Esophagus squamous epithelium (tissue), 5 donors: ENCODE data around the gene ALDH18A1. TPM values are rescaled to one million over a fixed set of nuclear protein-coding genes. Genes with fewer than 3 reads are reported as not detected.

Experiments
- DNase-seq: peaks from one replicate; lab custom pipeline; 2025; lab: John Stamatoyannopoulos, UW
- H3K27ac ChIP-seq, 4 donors: fragments of 200-600 bp; sonication (generic); one replicate each; pipeline ENCODE4 v1.5.1; 2016 to 2019; ENCODE audit warnings: mild to moderate bottlenecking in 1 of 4
- H3K27me3 ChIP-seq, 4 donors: fragments of 200-600 bp; sonication (generic); 1 replicate in 3 of 4; 2 replicates in 1 of 4; pipeline versions ENCODE4 v1.5.1 to v1.6.0; 2017 to 2021; ENCODE audit warnings: antibody characterized with exemption in 1 of 4
- H3K36me3 ChIP-seq, 3 donors: fragments of 200-600 bp; sonication (generic); one replicate each; pipeline ENCODE4 v1.5.1; 2016 to 2019
- H3K4me1 ChIP-seq, 3 donors: fragments of 200-600 bp; sonication (generic); one replicate each; pipeline ENCODE4 v1.5.1; 2017 to 2019
- H3K4me3 ChIP-seq, 4 donors: fragments of 200-600 bp; sonication (generic); 1 replicate in 3 of 4; 2 replicates in 1 of 4; pipeline ENCODE4 v1.5.1; 2016 to 2019; ENCODE audit warnings: mild to moderate bottlenecking in 2 of 4, moderate library complexity in 1 of 4
- H3K9me3 ChIP-seq, 3 donors: fragments of 200-600 bp; sonication (generic); one replicate each; pipeline ENCODE4 v1.5.1; 2016 to 2019
- CTCF ChIP-seq, 6 experiments: fragments of 450-650 bp in 4 of 6; fragments of 200-600 bp in 2 of 6; sonication (generic) in 2 of 6; IDR thresholded peaks; one replicate each; pipeline ENCODE4 v1.5.1; 2016 to 2019; ENCODE audit warnings: antibody characterized with exemption in 6 of 6, mild to moderate bottlenecking in 4 of 6, moderate library complexity in 4 of 6
- POLR2A ChIP-seq, 4 donors: fragments of 450-650 bp; IDR thresholded peaks; one replicate each; pipeline ENCODE4 v1.6.1; 2017; ENCODE audit warnings: antibody characterized with exemption in 4 of 4, mild to moderate bottlenecking in 4 of 4, moderate library complexity in 3 of 4
- WGBS, 2 donors: methylation state at CpG; one replicate each; pipeline ENCODE4 v1.1.5; 2018; 5-methylcytosine and 5-hydroxymethylcytosine counted together
- intact Hi-C: fragments of 100-400 bp; cut with DNase I; formaldehyde crosslinking; loops from one replicate; pipeline ENCODE4 v1.15.0; 2022
- total RNA-seq, 4 donors: library from RNA; depleted of rRNA; stranded (reverse); fragments of >200 nt; gene quantifications; one replicate each; pipeline ENCODE4 v1.1.0, GENCODE V29; 2016
- donor health status: DM: yes; HTN: yes; CAD: no.

The ALDH18A1 gene
- total RNA-seq, 4 donors from 2014 or later: 34.5 to 78.3 (median 47.4) TPM

- H3K27ac ChIP-seq: no peak overlapping the region
- H3K4me3 ChIP-seq: no peak overlapping the region
- H3K9me3 ChIP-seq: no peaks in the 10 kb centered on the region
- intact Hi-C loops: no loop called here
- WGBS, 2 donors: 94 to 100% methylated on average over 2 of the region's 2 CpGs
- TF ChIP-seq CTCF (IDR thresholded peaks at IDR 0.05) (no peak), POLR2A (IDR thresholded peaks at IDR 0.05) (no peak)
- DNase-seq: no peak
- no peaks in the 10 kb centered on the region for H3K27me3 ChIP-seq
- H3K36me3 ChIP-seq: no peaks in the 10 kb centered on the region
- H3K4me1 ChIP-seq: peaks cover 0 to 12% (median 4%) of the 10 kb centered on the region in 3 donors
Observed at GRCh38 chr10:95578619-95579018, 77.9 kb downstream of the ALDH18A1 start.

- Histone ChIP-seq H3K27me3 (no peaks in the 10 kb centered on the region), H3K9me3 (no peaks in the 10 kb centered on the region), H3K27ac (no peak overlapping the region), H3K4me1 (peaks cover 0 to 9% (median 8%) of the 10 kb centered on the region in 3 donors), H3K4me3 (no peak overlapping the region), H3K36me3 (no peaks in the 10 kb centered on the region)
- no peak for DNase-seq
- intact Hi-C loops: no loop called here
- TF ChIP-seq POLR2A (IDR thresholded peaks at IDR 0.05): no peak
- no peak for TF ChIP-seq CTCF (IDR thresholded peaks at IDR 0.05)
- WGBS, 2 donors: 66 to 72% methylated on average over 11 of the region's 11 CpGs
Observed at GRCh38 chr10:95574649-95575365, 81.7 kb downstream of the ALDH18A1 start.

GRCh38 chr10:95573964-95574604, 82.4 kb downstream of the ALDH18A1 start:
- DNase-seq: no peak
- intact Hi-C loops: no loop called here
- Histone ChIP-seq H3K27ac (no peak overlapping the region), H3K4me1 (peaks cover 0 to 5% (median under 1%) of the 10 kb centered on the region in 3 donors), H3K9me3 (no peaks in the 10 kb centered on the region), H3K36me3 (no peaks in the 10 kb centered on the region), H3K27me3 (no peaks in the 10 kb centered on the region), H3K4me3 (no peak overlapping the region)
- TF ChIP-seq POLR2A (IDR thresholded peaks at IDR 0.05): no peak
- no peak for TF ChIP-seq CTCF (IDR thresholded peaks at IDR 0.05)
- WGBS, 2 donors: 76 to 85% methylated on average over 6 of the region's 6 CpGs

- Histone ChIP-seq H3K27ac (no peak overlapping the region), H3K4me3 (no peak overlapping the region), H3K4me1 (peaks cover 0 to 5% (median 0%) of the 10 kb centered on the region in 3 donors), H3K27me3 (no peaks in the 10 kb centered on the region), H3K36me3 (no peaks in the 10 kb centered on the region), H3K9me3 (no peaks in the 10 kb centered on the region)
- intact Hi-C loops: no loop called here
- 55 to 85% methylated on average over 3 of the region's 3 CpGs for WGBS, 2 donors
- no peak for DNase-seq
- no peak for TF ChIP-seq POLR2A (IDR thresholded peaks at IDR 0.05)
- no peak for TF ChIP-seq CTCF (IDR thresholded peaks at IDR 0.05)
Observed at GRCh38 chr10:95573527-95573926, 83.0 kb downstream of the ALDH18A1 start.

GRCh38 chr10:95572131-95572820, 84.2 kb downstream of the ALDH18A1 start:
- intact Hi-C loops: no loop called here
- Histone ChIP-seq H3K36me3 (no peaks in the 10 kb centered on the region), H3K27ac (no peak overlapping the region), H3K4me1 (peaks cover 5 to 8% (median 5%) of the 10 kb centered on the region in 3 donors), H3K4me3 (peak overlapping the region in 1 of 4 donors; percentile 1), H3K9me3 (no peaks in the 10 kb centered on the region), H3K27me3 (no peaks in the 10 kb centered on the region)
- no peak for TF ChIP-seq CTCF (IDR thresholded peaks at IDR 0.05)
- TF ChIP-seq POLR2A (IDR thresholded peaks at IDR 0.05): no peak
- no peak for DNase-seq
- 61 to 63% methylated on average over 7 of the region's 7 CpGs for WGBS, 2 donors
